ENCODE measurements around the gene HGF.

DNA sequence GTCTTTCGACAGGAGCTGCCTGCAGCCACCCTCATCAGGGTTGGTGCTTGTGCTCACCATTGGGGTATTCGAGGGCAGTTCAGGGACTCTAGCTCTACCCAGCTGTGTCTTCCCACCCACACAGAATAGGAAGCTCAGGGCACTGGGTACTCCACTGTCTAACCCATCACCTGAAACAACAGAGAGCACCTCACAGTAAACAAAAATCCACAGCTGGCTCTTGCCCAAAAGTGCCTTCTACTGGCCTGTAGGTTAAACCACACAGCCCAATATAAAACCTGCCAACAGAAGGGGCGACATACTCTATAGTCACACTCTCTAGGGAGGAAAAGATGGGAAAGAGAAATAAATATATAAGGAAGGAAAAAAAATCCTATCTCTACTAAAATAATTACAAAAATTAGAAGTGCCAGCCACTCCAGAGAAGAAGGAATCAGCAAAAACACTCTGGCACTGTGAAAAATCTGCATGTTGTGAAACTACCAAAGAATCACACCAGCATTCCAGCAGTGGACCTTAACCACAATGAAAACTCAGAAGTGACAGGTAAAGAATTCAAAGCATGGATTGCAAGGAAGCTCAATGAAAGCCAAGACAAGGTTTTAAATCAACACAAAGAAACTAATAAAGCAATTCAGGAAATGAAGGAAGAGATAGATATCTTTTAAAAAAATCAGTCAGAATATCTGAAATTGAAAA is 110.0 kb downstream of the HGF start:
- TF ChIP-seq CTCF (IDR thresholded peaks at IDR 0.05), result no peak
- TF ChIP-seq POLR2AphosphoS5 (IDR thresholded peaks at IDR 0.05), result no peak
- TF ChIP-seq POLR2A (IDR thresholded peaks at IDR 0.05; ENCODE audit: low read depth), result no peak
